K562 (cell line): Measurements from ENCODE around the gene HHIPL1. TPM values are rescaled to one million over a fixed set of nuclear protein-coding genes. Genes with fewer than 3 reads are reported as not detected.

ENCODE experiments used
- ATAC-seq: fragments of 200-7000 bp; cut with Tn5 transposase; 3 replicates; pipeline ENCODE4 v1.9.1; 2020; ENCODE audit warnings: moderate library complexity
- BruUV-seq: library from RNA; stranded (reverse); fragments of 400-500 nt; replicated peaks from 2 replicates; lab custom pipeline; 2021; lab: Mats Ljungman, UMichigan
- CTCF ChIA-PET: fragments of 300-600 bp; formaldehyde crosslinking; extraction: SDS; loops from one replicate; lab custom pipeline; 2021; ENCODE audit warnings: low intra/inter-chr PET ratio; lab: Yijun Ruan, JAX
- POLR2A ChIA-PET: fragments of 300-600, 350-650 bp; sonication (Branson Sonifier 250); formaldehyde crosslinking; extraction: SDS; loops from one replicate; lab custom pipeline; 2021; ENCODE audit warnings: antibody characterized with exemption, inconsistent platforms; lab: Yijun Ruan, JAX
- DNase-seq, 4 experiments: peaks; one replicate each; pipeline versions ENCODE4 v3.0.0 to v3.0.0-alpha.2; 2011 to 2018; ENCODE audit warnings: low spot score in 3 of 4, mixed read lengths in 3 of 4; ENCODE audit errors: extremely low read depth in 1 of 4
- FAIRE-seq: peaks from 2 replicates; lab custom pipeline; 2011; peaks lifted over from hg19 to GRCh38; lab: Jason Lieb, UNC
- H2AFZ ChIP-seq: 2 replicates; pipeline ENCODE4 v1.6.0; 2011; ENCODE audit warnings: low read depth, low read length, control low read depth, inconsistent platforms
- H3K27ac ChIP-seq: fragments of 200-600 bp; 3 replicates; pipeline ENCODE4 v1.8.0; 2011; ENCODE audit warnings: low read depth, mild to moderate bottlenecking, control low read depth, inconsistent platforms, low read length, moderate library complexity, mixed read lengths; ENCODE audit errors: extremely low read depth
- H3K27me3 ChIP-seq, 2 experiments: fragments of 300-600 bp in 1 of 2; 2 replicates in 1 of 2; 3 replicates in 1 of 2; pipeline versions ENCODE4 v1.6.0 to v1.8.0; 2011; ENCODE audit warnings: inconsistent platforms in 2 of 2, low read length in 2 of 2, mild to moderate bottlenecking in 1 of 2, mixed read lengths in 1 of 2, moderate library complexity in 1 of 2; ENCODE audit not compliant: control insufficient read depth in 2 of 2, insufficient read depth in 2 of 2
- H3K36me3 ChIP-seq: fragments of 300-600 bp; 3 replicates; pipeline ENCODE4 v1.8.0; 2011; ENCODE audit warnings: mild to moderate bottlenecking, low read length, inconsistent platforms; ENCODE audit not compliant: control insufficient read depth, insufficient read depth
- H3K4me1 ChIP-seq, 2 experiments: fragments of 200-600 bp in 1 of 2; replicated peaks in 1 of 2; 2 replicates in 1 of 2; 3 replicates in 1 of 2; pipeline versions ENCODE4 v1.5.1 to v1.8.0; 2011; ENCODE audit warnings: inconsistent platforms in 2 of 2, low read length in 2 of 2, mild to moderate bottlenecking in 1 of 2, mixed read lengths in 1 of 2, moderate library complexity in 1 of 2; ENCODE audit not compliant: control insufficient read depth in 2 of 2, insufficient read depth in 2 of 2
- H3K4me2 ChIP-seq: 2 replicates; pipeline ENCODE4 v1.6.1; 2011; ENCODE audit warnings: low read length, control low read depth, inconsistent platforms, mixed read lengths; ENCODE audit not compliant: insufficient read depth
- H3K4me3 ChIP-seq: fragments of 200-600 bp; sonication (generic), shearing (Covaris generic); 2 replicates; pipeline ENCODE4 v1.5.1; 2016; ENCODE audit warnings: control low read depth, inconsistent platforms
- H3K79me2 ChIP-seq: fragments of 200-600 bp; 3 replicates; pipeline ENCODE4 v1.8.0; 2011; ENCODE audit warnings: low read length, inconsistent platforms; ENCODE audit not compliant: control insufficient read depth, insufficient read depth
- H3K9ac ChIP-seq, 2 experiments: 2 replicates each; pipeline versions ENCODE4 v1.6.0 to v1.6.1; 2011; ENCODE audit warnings: low read depth in 2 of 2, low read length in 2 of 2, control low read depth in 1 of 2, inconsistent platforms in 1 of 2, mild to moderate bottlenecking in 1 of 2, mixed read lengths in 1 of 2; ENCODE audit not compliant: insufficient read depth in 1 of 2
- H3K9me1 ChIP-seq: one replicate; pipeline ENCODE4 v1.6.0; 2011; ENCODE audit warnings: inconsistent platforms, mild to moderate bottlenecking, low read length, moderate library complexity; ENCODE audit not compliant: control insufficient read depth, insufficient read depth
- H3K9me3 ChIP-seq: replicated peaks from 2 replicates; pipeline ENCODE4 v1.5.1; 2011; ENCODE audit warnings: low read depth, low read length, inconsistent platforms; ENCODE audit not compliant: control insufficient read depth, insufficient read depth
- H4K20me1 ChIP-seq: replicated peaks from 2 replicates; pipeline ENCODE4 v1.6.1; 2011; ENCODE audit warnings: low read length, inconsistent platforms, mixed read lengths; ENCODE audit not compliant: control insufficient read depth, insufficient read depth
- CBX2 ChIP-seq: fragments of 200-600 bp; sonication (generic); IDR thresholded peaks from one replicate; pipeline ENCODE4 v1.6.1; 2012; ENCODE audit warnings: mild to moderate bottlenecking, low read length, inconsistent platforms; ENCODE audit not compliant: insufficient read depth, poor library complexity, severe bottlenecking
- DEAF1 ChIP-seq: fragments of 450-650 bp; formaldehyde crosslinking; IDR thresholded peaks from 2 replicates; pipeline ENCODE4 v1.4.0; 2020; ENCODE audit warnings: mild to moderate bottlenecking, moderate library complexity
- DNMT1 ChIP-seq: fragments of 450-650 bp; IDR thresholded peaks from 2 replicates; pipeline ENCODE4 v1.6.1; 2016; ENCODE audit warnings: antibody characterized with exemption, mild to moderate bottlenecking
- GATAD2B ChIP-seq: fragments of 450-650 bp; IDR thresholded peaks from 2 replicates; pipeline ENCODE4 v1.6.1; 2017; ENCODE audit warnings: mild to moderate bottlenecking, borderline replicate concordance
- MBD2 ChIP-seq: sonication (generic); IDR thresholded peaks from 2 replicates; pipeline ENCODE4 v1.6.1; 2016; ENCODE audit warnings: low read depth, borderline replicate concordance
- MCM3 ChIP-seq: fragments of 450-650 bp; IDR thresholded peaks from 2 replicates; pipeline ENCODE4 v1.6.1; 2016
- MTF1 ChIP-seq: fragments of 250-450 bp; sonication (Bioruptor Pico); IDR thresholded peaks from 2 replicates; pipeline ENCODE4 v1.9.0; 2021; ENCODE audit warnings: moderate library complexity, mild to moderate bottlenecking, inconsistent platforms, borderline replicate concordance
- NCOA1 ChIP-seq: fragments of 450-650 bp; IDR thresholded peaks from 2 replicates; pipeline ENCODE4 v1.6.1; 2016; ENCODE audit warnings: low read depth
- PHF20 ChIP-seq: fragments of 450-650 bp; IDR thresholded peaks from 2 replicates; pipeline ENCODE4 v1.6.1; 2018; ENCODE audit not compliant: partially characterized antibody
- PML ChIP-seq: IDR thresholded peaks from 2 replicates; pipeline ENCODE4 v1.6.1; 2012; ENCODE audit warnings: low read length, inconsistent platforms
- PYGO2 ChIP-seq: fragments of 450-650 bp; IDR thresholded peaks from 2 replicates; pipeline ENCODE4 v1.6.1; 2016; ENCODE audit warnings: mild to moderate bottlenecking, missing genetic modification characterization, moderate library complexity, missing compliant biosample characterization
- SMC3 ChIP-seq: conservative IDR thresholded peaks from 2 replicates; pipeline ENCODE4 v1.6.1; 2011; ENCODE audit warnings: low read depth, low read length, improper control_type of control experiment; ENCODE audit not compliant: insufficient read depth
- SPI1 ChIP-seq: IDR thresholded peaks from 2 replicates; pipeline ENCODE4 v1.6.1; 2011; ENCODE audit warnings: low read depth, low read length, control low read depth, borderline replicate concordance
- TCF3 ChIP-seq: sonication (generic); formaldehyde crosslinking; IDR thresholded peaks from 2 replicates; pipeline ENCODE4 v1.4.0; 2020; ENCODE audit warnings: mild to moderate bottlenecking, missing genetic modification reagents
- ZKSCAN8 ChIP-seq: fragments of 200-800 bp; sonication (Bioruptor generic); IDR thresholded peaks from 2 replicates; pipeline ENCODE4 v1.6.1; 2016; ENCODE audit warnings: missing genetic modification characterization, missing compliant biosample characterization
- ZNF274 ChIP-seq: IDR thresholded peaks from 2 replicates; pipeline ENCODE4 v1.6.1; 2011; ENCODE audit warnings: low read depth, mild to moderate bottlenecking, low read length, moderate library complexity, borderline replicate concordance
- ZNF316 ChIP-seq: fragments of 450-650 bp; IDR thresholded peaks from 2 replicates; pipeline ENCODE4 v1.6.1; 2016
- ZNF512 ChIP-seq: IDR thresholded peaks from 2 replicates; pipeline ENCODE4 v1.6.1; 2016; ENCODE audit warnings: missing genetic modification characterization, missing compliant biosample characterization
- ZNF561 ChIP-seq: fragments of 450-650 bp; formaldehyde crosslinking; conservative IDR thresholded peaks from 2 replicates; pipeline ENCODE4 v1.4.0; 2020; ENCODE audit warnings: mild to moderate bottlenecking, moderate library complexity
- ZNF644 ChIP-seq: fragments of 200-800 bp; sonication (Bioruptor generic); IDR thresholded peaks from 2 replicates; pipeline ENCODE4 v1.6.1; 2016; ENCODE audit warnings: low read depth, missing genetic modification characterization, missing compliant biosample characterization
- WGBS: fragments of 100-300 bp; shearing (Covaris generic); methylation state at CpG from one replicate; pipeline ENCODE4 v1.1.6; 2016; ENCODE audit warnings: low coverage, mixed read lengths; ENCODE audit not compliant: insufficient coverage; ENCODE audit errors: missing lambda C conversion rate; 5-methylcytosine and 5-hydroxymethylcytosine counted together
- in situ Hi-C: fragments of 300-500 bp; cut with MboI; formaldehyde crosslinking; loops from 4 replicates; pipeline ENCODE4 v1.15.0; 2018; ENCODE audit warnings: inconsistent platforms, mixed read lengths
- intact Hi-C: fragments of 100-400 bp; cut with micrococcal nuclease; formaldehyde crosslinking; loops from 2 replicates; pipeline ENCODE4 v1.14.2; 2022
- polyA plus RNA-seq, 8 experiments: library from polyadenylated mRNA; depleted of rRNA in 4 of 8; stranded (reverse) in 5 of 8; unstranded in 3 of 8; fragments of >200 nt; fragmentation: Nextera tagmentation in 2 of 8; fragmentation: Illumina TruSeq in 1 of 8; extraction: Ambion mirVana in 2 of 8; extraction: Trizol in 1 of 8; gene quantifications; 2 replicates each; pipeline versions ENCODE4 v1.2.1 to v1.2.3, GENCODE V29; 2011 to 2014; ENCODE audit warnings: inconsistent platforms in 1 of 8, missing spikeins in 1 of 8
- total RNA-seq, 7 experiments: library from RNA; depleted of rRNA in 6 of 7; stranded (reverse); fragments of >200 nt in 6 of 7; fragmentation: Illumina TruSeq in 2 of 7; extraction: Trizol in 2 of 7; gene quantifications; 2 replicates each; pipeline versions ENCODE4 v1.2.1 to v1.2.3, GENCODE V29; 2011 to 2021; ENCODE audit warnings: low replicate concordance in 1 of 7

The HHIPL1 gene
- total and polyA plus RNA-seq, 9 of the 15 experiments (the other 6 are each of a cell fraction or from before 2014, with no cell fraction given) = not detected

- peak; percentile 62 for FAIRE-seq
- no peak overlapping the region for H3K9ac ChIP-seq
- H4K20me1 ChIP-seq = peaks cover 7% of the 10 kb centered on the region; the same call in 1 of the 2 replicates
- no peaks in the 10 kb centered on the region for H3K9me3 ChIP-seq
- ChIA-PET CTCF (interaction anchor here (1.3 to 1.9 kb wide), 2 partner anchors 65 to 111 kb away, joined by 3 to 22 read pairs; no protein-coding TSS in a partner anchor), POLR2A (interaction anchor here (0.6 to 1.1 kb wide), 2 partner anchors 10 to 105 kb away, joined by 3 to 5 read pairs; no protein-coding TSS in a partner anchor)
- peak; percentile 75 to 81 (median 79) for DNase-seq
- H3K4me2 ChIP-seq = no peak overlapping the region; the same call in 1 of the 2 replicates
- H3K4me3 ChIP-seq = no peak overlapping the region
- intact Hi-C loops = loop anchor here (1.0 to 10.0 kb wide), 3 partner anchors 66 to 244 kb away; no protein-coding TSS in a partner anchor
- H2AFZ ChIP-seq = no peak overlapping the region
- 18% methylated on average over 14 of the region's 20 CpGs for WGBS
- peaks cover 0 to 12% of the 10 kb centered on the region in 2 experiments; a peak in 2 of 5 replicates for H3K4me1 ChIP-seq
- peaks cover 0 to 23% of the 10 kb centered on the region in 2 experiments; a peak in 2 of 5 replicates for H3K27me3 ChIP-seq
- H3K36me3 ChIP-seq = no peaks in the 10 kb centered on the region
- no peak overlapping the region for H3K27ac ChIP-seq
- ATAC-seq = peak; percentile 98
- in situ Hi-C loops = no loop called here
- H3K79me2 ChIP-seq = no peaks in the 10 kb centered on the region
- BruUV-seq = no TSS peak
- no peaks in the 10 kb centered on the region for H3K9me1 ChIP-seq
- TF ChIP-seq ZNF561 (CRISPR knock-in tag) (no peak), SPI1 (no peak), SMC3 (peak; percentile 81; the same call in 1 of the 2 replicates), PYGO2 (tag) (no peak), PHF20 (no peak), PML (no peak), ZNF512 (tag) (no peak), NCOA1 (no peak), ZNF274 (no peak), ZNF316 (no peak), CBX2 (no peak), TCF3 (no peak), MTF1 (CRISPR knock-in tag) (no peak), MCM3 (no peak), ZNF644 (tag) (no peak), ZKSCAN8 (CRISPR knock-in tag) (no peak), DEAF1 (peak; percentile 79), GATAD2B (no peak), MBD2 (no peak), DNMT1 (no peak)
These were observed 15.9 kb upstream of the HHIPL1 start for GRCh38 chr14:99628887-99629618.
